ENCODE data around the gene ERCC4.

ERCC4 gene

DNA sequence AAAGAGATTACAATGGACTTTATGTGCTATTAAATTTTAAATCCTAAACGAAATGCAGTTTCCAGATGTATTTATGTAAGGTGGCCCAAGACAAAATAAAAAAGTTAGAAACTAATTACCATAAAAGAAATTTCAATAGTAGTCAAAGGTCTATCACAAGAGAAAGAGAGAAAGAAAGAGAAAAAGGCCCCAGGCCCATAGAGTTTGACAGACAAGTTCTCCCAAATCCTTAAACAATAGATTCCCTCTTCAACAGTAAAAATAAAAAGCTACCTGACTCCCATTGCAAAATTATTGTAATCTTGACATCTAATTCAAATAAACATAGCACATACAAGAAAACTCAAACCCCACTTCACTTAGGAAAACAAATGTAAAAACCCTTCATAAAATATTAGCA lies 8.6 kb upstream of the ERCC4 start:
- DNase-seq (ENCODE audit: insufficient read length, low spot score) (no peak), FAIRE-seq (no peak)
- TF ChIP-seq SPI1 (IDR thresholded peaks at IDR 0.05; ENCODE audit: low read depth, low read length) (no peak), POU2F2 (IDR thresholded peaks at IDR 0.05; ENCODE audit: low read depth, low read length) (no peak), PAX5 (IDR thresholded peaks at IDR 0.05; ENCODE audit: insufficient read depth, low read length, severe bottlenecking) (no peak), POLR2A (IDR thresholded peaks at IDR 0.05; ENCODE audit: low read depth, low read length) (no peak), POLR2AphosphoS5 (IDR thresholded peaks at IDR 0.05; ENCODE audit: low read depth, low read length) (no peak), TAF1 (IDR thresholded peaks at IDR 0.05; ENCODE audit: low read depth, low read length) (no peak)

DNA sequence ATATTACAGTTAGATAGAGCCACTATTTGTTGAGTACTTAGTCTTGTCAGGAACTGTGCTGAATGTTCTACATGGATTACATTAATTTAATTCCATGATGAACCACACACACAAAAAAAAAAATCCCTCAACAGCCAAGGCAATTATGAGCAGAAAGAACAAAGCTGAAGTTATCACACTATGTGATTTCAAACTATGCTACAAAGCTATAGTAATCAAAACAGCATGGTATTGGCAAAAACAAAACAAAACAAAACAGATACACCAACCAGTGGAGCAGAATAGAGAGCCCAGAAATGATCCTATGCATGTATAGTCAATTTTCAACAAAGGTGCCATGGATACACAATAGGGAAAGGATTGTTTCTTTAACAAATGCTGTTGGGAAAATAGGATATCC lies 8.1 kb upstream of the ERCC4 start:
- TF ChIP-seq TAF1 (IDR thresholded peaks at IDR 0.05; ENCODE audit: low read depth, low read length) = no peak
- FAIRE-seq (no peak), DNase-seq (ENCODE audit: insufficient read length, low spot score) (no peak)

DNA sequence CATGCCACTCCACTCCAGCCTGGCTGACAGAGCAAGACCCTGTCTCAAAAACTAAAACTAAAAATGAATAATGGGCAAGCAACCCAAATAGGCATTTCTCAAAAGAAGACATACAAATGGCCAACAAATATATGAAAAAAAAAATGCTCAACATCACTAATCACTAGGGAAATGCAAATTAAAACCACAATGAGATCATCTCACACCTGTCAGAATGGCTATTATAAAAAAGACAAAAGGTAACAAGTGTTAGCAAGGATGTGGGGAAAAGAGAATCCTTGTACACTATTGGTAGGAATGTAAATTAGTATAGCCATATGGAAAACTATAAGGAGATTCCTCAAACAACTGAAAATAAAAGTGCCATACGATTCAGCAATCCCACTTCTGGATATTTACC lies 7.1 kb upstream of the ERCC4 start:
- TF ChIP-seq POLR2A (IDR thresholded peaks at IDR 0.05; ENCODE audit: low read depth, low read length) (no peak), SPI1 (IDR thresholded peaks at IDR 0.05; ENCODE audit: low read depth, low read length) (no peak), POU2F2 (IDR thresholded peaks at IDR 0.05; ENCODE audit: low read depth, low read length) (no peak), TAF1 (IDR thresholded peaks at IDR 0.05; ENCODE audit: low read depth, low read length) (no peak), PAX5 (IDR thresholded peaks at IDR 0.05; ENCODE audit: insufficient read depth, low read length, severe bottlenecking) (no peak), POLR2AphosphoS5 (IDR thresholded peaks at IDR 0.05; ENCODE audit: low read depth, low read length) (no peak)
- DNase-seq (ENCODE audit: insufficient read length, low spot score) (no peak), FAIRE-seq (no peak)

DNA sequence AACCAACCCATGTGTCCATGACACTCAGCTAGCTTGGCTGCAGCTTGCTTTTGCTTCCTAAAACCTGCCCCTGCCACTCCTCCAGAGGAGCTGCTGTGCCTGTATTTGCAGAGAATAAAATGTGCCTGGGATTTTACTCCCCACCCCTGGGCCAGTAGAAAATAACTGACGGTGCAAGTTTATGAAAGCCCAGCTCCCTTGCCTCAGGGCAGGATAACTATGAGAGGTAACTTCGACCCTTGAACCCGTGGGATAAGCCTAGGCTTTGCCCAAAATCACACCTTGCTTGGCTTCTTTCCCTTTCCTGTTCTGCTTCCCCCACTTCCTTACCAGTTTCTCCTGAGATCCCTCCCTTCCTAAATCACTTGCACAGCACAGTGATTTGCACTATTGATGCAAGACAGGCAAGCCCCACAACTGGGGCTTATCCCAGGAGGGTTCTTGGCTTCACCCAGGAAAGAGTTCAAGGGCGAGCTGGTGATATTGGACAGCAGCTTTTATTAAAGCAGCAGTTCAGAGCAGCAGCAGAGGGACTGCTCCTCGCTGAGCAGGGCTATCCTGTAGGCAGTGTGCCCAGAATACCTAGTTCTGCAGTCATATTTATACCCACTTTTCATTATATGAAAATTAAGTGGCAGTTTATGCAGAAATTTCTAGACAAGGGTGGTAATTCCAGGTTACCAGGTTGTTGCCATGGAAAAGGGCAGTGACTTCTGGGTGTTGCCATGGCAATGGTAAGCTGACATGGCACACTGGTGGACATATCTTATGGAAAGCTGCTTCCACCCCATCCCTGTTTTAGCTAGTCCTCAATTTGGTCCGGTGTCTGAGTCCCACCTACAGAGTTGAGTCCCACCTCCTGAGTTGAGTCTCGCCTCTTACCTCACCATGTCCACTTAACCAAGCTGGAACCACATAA lies 6.3 kb upstream of the ERCC4 start:
- no peak for TF ChIP-seq POLR2AphosphoS5 (IDR thresholded peaks at IDR 0.05; ENCODE audit: low read depth, low read length)
- no peak for TF ChIP-seq PAX5 (IDR thresholded peaks at IDR 0.05; ENCODE audit: insufficient read depth, low read length, severe bottlenecking)
- no peak for TF ChIP-seq SPI1 (IDR thresholded peaks at IDR 0.05; ENCODE audit: low read depth, low read length)
- no peak for TF ChIP-seq POU2F2 (IDR thresholded peaks at IDR 0.05; ENCODE audit: low read depth, low read length)
- TF ChIP-seq TAF1 (IDR thresholded peaks at IDR 0.05; ENCODE audit: low read depth, low read length) = no peak
- TF ChIP-seq POLR2A (IDR thresholded peaks at IDR 0.05; ENCODE audit: low read depth, low read length) = no peak
- DNase-seq (ENCODE audit: insufficient read length, low spot score) (no peak), FAIRE-seq (no peak)

DNA sequence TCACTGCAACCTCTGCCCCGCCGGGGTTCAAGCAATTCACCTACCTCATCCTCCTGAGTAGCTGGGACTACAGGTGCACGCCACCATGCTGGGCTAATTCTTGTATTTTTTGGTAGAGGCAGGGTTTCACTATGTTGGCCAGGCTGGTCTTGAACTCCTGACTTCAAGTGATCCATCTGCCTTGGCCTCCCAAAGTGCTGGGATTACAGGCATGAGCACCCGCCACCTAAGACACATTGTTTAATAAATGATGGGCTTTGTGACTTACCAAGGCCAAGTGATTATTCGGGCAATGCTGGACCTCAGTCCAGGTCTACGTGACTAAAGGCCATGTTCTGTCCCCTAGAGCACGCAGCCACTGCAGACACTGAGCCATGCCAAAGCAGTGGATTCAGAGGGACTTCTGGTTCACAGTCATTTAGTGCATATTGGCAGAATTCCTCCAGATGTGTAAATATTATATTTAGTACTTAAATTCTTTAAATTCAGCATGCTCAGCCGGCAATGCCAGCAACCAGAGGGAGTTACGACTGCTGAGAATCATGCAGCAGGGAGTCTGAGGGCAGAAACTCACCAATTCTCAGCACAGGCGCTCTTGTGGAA lies 4.8 kb upstream of the ERCC4 start:
- DNase-seq (ENCODE audit: insufficient read length, low spot score) = no peak
- no peak for FAIRE-seq
- TF ChIP-seq POLR2AphosphoS5 (IDR thresholded peaks at IDR 0.05; ENCODE audit: low read depth, low read length) (no peak), TAF1 (IDR thresholded peaks at IDR 0.05; ENCODE audit: low read depth, low read length) (no peak)

DNA sequence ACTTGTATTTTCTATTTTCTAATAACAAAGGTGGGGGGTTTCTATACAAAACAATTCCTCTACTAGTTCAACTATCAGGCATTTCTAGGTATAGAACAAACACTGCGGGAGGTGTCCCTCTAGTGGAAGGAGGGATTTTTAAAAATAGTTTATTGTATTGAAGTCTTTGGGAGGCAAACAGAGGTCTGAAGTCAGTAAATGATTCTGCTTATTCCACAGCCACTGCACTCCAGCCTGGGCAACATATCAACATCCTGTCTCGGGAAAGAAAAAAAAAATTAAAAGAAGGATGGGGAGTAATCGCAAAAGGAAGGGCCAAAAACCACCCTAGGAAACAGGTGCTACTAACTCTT lies 648 bp upstream of the ERCC4 start:
- DNase-seq (ENCODE audit: insufficient read length, low spot score) (no peak), FAIRE-seq (no peak)
- no peak for TF ChIP-seq PAX5 (IDR thresholded peaks at IDR 0.05; ENCODE audit: insufficient read depth, low read length, severe bottlenecking)
- no peak for TF ChIP-seq POU2F2 (IDR thresholded peaks at IDR 0.05; ENCODE audit: low read depth, low read length)
- TF ChIP-seq SPI1 (IDR thresholded peaks at IDR 0.05; ENCODE audit: low read depth, low read length) = no peak
- TF ChIP-seq TAF1 (IDR thresholded peaks at IDR 0.05; ENCODE audit: low read depth, low read length) = no peak
- no peak for TF ChIP-seq POLR2A (IDR thresholded peaks at IDR 0.05; ENCODE audit: low read depth, low read length)
- no peak for TF ChIP-seq POLR2AphosphoS5 (IDR thresholded peaks at IDR 0.05; ENCODE audit: low read depth, low read length)

DNA sequence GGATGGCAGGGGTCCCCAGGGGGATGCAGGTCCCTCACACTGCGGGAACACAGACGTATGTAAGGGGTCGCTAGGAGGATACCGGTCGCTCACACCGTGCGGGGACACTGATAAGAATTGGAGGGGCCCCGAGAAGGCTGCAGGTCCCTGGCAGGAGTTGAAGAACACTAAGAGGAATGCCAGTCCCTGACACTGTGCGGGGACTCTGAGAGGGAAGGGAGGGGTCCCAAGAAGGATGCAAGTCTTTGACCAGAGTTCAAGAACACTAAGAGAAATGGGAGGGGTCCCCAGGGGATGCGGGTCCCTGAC lies 510 bp downstream of the ERCC4 start:
- no peak for DNase-seq (ENCODE audit: insufficient read length, low spot score)
- TF ChIP-seq TAF1 (IDR thresholded peaks at IDR 0.05; ENCODE audit: low read depth, low read length) (no peak), POU2F2 (IDR thresholded peaks at IDR 0.05; ENCODE audit: low read depth, low read length) (no peak), PAX5 (IDR thresholded peaks at IDR 0.05; ENCODE audit: insufficient read depth, low read length, severe bottlenecking) (no peak), SPI1 (IDR thresholded peaks at IDR 0.05; ENCODE audit: low read depth, low read length) (no peak), POLR2AphosphoS5 (IDR thresholded peaks at IDR 0.05; ENCODE audit: low read depth, low read length) (no peak), POLR2A (IDR thresholded peaks at IDR 0.05; ENCODE audit: low read depth, low read length) (no peak)
- no peak for FAIRE-seq

DNA sequence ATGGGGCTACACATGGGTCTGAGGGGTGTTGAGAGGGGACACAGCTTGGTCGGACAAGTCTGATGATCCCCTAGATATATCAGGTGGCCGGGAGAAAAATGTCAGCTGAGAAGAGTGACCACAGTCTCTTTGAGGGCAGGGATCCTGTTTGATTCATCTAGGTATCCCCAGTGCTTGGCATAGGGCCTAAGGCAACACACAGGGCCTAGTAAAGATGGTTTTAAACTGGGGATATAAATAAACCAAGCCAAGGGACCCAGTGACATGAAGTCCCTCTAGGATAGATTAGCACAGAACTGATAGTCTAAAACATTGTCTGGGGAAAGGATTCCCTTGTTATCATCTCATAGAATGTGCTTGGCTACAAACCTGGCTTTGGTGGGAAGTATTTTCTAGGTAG lies 1.4 kb downstream of the ERCC4 start:
- no peak for DNase-seq (ENCODE audit: insufficient read length, low spot score)
- TF ChIP-seq PAX5 (IDR thresholded peaks at IDR 0.05; ENCODE audit: insufficient read depth, low read length, severe bottlenecking) (no peak), POLR2AphosphoS5 (IDR thresholded peaks at IDR 0.05; ENCODE audit: low read depth, low read length) (no peak), TAF1 (IDR thresholded peaks at IDR 0.05; ENCODE audit: low read depth, low read length) (no peak), POU2F2 (IDR thresholded peaks at IDR 0.05; ENCODE audit: low read depth, low read length) (no peak), POLR2A (IDR thresholded peaks at IDR 0.05; ENCODE audit: low read depth, low read length) (no peak), SPI1 (IDR thresholded peaks at IDR 0.05; ENCODE audit: low read depth, low read length) (no peak)
- no peak for FAIRE-seq

DNA sequence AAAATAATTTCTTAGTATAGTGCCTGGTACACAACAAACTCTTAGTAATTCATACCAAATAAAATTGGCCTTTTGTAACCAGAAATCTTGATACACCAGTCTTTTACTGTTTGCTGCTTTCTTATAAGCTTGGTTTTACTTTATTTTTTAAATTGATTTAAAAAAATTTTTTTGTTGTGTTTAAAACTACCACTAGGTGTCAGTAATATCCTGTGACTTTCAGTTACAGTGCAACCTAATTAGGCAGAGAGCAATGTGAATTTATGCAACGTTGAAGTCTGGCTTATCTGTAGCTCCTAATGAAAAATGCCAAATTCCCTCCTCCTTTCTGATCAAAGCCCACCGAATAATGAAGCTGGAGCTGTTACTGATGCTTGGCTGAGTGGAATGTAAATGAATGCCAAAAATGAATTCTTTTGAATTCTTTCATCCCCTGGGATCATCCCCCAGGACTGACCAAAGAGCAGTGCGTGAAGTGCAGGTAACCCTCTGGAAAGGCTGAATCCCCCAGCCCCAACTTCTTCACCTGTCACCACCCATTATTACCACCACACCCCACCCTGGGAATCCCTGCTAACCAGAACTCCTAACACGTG lies 3.8 kb downstream of the ERCC4 start:
- DNase-seq (ENCODE audit: insufficient read length, low spot score) (no peak), FAIRE-seq (peak; percentile 82)
- no peak for TF ChIP-seq POU2F2 (IDR thresholded peaks at IDR 0.05; ENCODE audit: low read depth, low read length)
- TF ChIP-seq SPI1 (IDR thresholded peaks at IDR 0.05; ENCODE audit: low read depth, low read length) = no peak
- no peak for TF ChIP-seq POLR2AphosphoS5 (IDR thresholded peaks at IDR 0.05; ENCODE audit: low read depth, low read length)
- no peak for TF ChIP-seq PAX5 (IDR thresholded peaks at IDR 0.05; ENCODE audit: insufficient read depth, low read length, severe bottlenecking)
- no peak for TF ChIP-seq TAF1 (IDR thresholded peaks at IDR 0.05; ENCODE audit: low read depth, low read length)
- no peak for TF ChIP-seq POLR2A (IDR thresholded peaks at IDR 0.05; ENCODE audit: low read depth, low read length)

DNA sequence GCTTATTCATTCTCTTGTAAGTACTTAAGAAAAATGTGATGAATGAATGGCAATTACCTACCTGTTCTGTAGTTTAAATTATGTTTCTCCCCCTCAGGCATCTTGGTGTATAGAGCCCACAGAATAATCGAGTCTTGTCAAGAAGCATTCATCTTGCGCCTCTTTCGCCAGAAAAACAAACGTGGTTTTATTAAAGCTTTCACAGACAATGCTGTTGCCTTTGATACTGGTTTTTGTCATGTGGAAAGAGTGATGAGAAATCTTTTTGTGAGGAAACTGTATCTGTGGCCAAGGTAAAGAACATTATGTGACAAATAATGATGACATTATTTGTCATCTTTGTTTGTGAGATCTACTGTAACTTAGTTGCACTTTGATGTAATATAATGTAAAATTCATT lies 6.5 kb downstream of the ERCC4 start:
- TF ChIP-seq POU2F2 (IDR thresholded peaks at IDR 0.05; ENCODE audit: low read depth, low read length) (no peak), PAX5 (IDR thresholded peaks at IDR 0.05; ENCODE audit: insufficient read depth, low read length, severe bottlenecking) (no peak), POLR2A (IDR thresholded peaks at IDR 0.05; ENCODE audit: low read depth, low read length) (no peak), POLR2AphosphoS5 (IDR thresholded peaks at IDR 0.05; ENCODE audit: low read depth, low read length) (no peak), SPI1 (IDR thresholded peaks at IDR 0.05; ENCODE audit: low read depth, low read length) (no peak)
- DNase-seq (ENCODE audit: insufficient read length, low spot score) (no peak), FAIRE-seq (no peak)

All from GM12891 (cell line).